ENCODE measurements around the gene USP40. TPM values are rescaled to one million over a fixed set of nuclear protein-coding genes. Genes with fewer than 3 reads are reported as not detected.

The USP40 gene
- total RNA-seq, 4 donors from 2014 or later: 10.9 to 29.2 (median 12.4) TPM

GRCh38 chr2:233503481-233503880 is 63.1 kb downstream of the USP40 start:
- ATAC-seq (no peak), DNase-seq (no peak)
- TF ChIP-seq CTCF (IDR thresholded peaks at IDR 0.05 in 4 of 5, conservative IDR thresholded peaks at IDR 0.05 in 1 of 5) (no peak), POLR2A (IDR thresholded peaks at IDR 0.05) (no peak)
- Histone ChIP-seq H3K36me3 (peaks cover 0 to 52% of the 10 kb centered on the region in 2 donors), H3K27ac (no peak overlapping the region), H3K9me3 (peaks cover 0 to 10% (median 0%) of the 10 kb centered on the region in 3 donors), H3K4me3 (no peak overlapping the region), H3K4me1 (peaks cover 0 to 5% of the 10 kb centered on the region in 2 donors), H3K27me3 (no peaks in the 10 kb centered on the region)
- in situ Hi-C loops (cut with MboI; ENCODE audit: low sequenced_read_pairs in 4 of 4): no loop called here
- intact Hi-C loops (cut with DNase I; ENCODE audit: low total_unique reads): no loop called here

- Histone ChIP-seq H3K36me3 (peaks cover 0 to 67% of the 10 kb centered on the region in 2 donors), H3K27ac (no peak overlapping the region), H3K9me3 (peaks cover 0 to 10% (median 0%) of the 10 kb centered on the region in 3 donors), H3K4me1 (peaks cover 0 to 5% of the 10 kb centered on the region in 2 donors), H3K4me3 (no peak overlapping the region), H3K27me3 (no peaks in the 10 kb centered on the region)
- no peak for TF ChIP-seq CTCF (IDR thresholded peaks at IDR 0.05 in 4 of 5, conservative IDR thresholded peaks at IDR 0.05 in 1 of 5)
- TF ChIP-seq POLR2A (IDR thresholded peaks at IDR 0.05): no peak
- ATAC-seq (no peak), DNase-seq (no peak)
- in situ Hi-C loops (cut with MboI; ENCODE audit: low sequenced_read_pairs in 4 of 4): no loop called here
- intact Hi-C loops (cut with DNase I; ENCODE audit: low total_unique reads): no loop called here
These were observed 65.1 kb downstream of the USP40 start for GRCh38 chr2:233501198-233502076.

GRCh38 chr2:233499928-233500327 is 66.7 kb downstream of the USP40 start:
- Histone ChIP-seq H3K4me3 (no peak overlapping the region), H3K9me3 (peaks cover 0 to 10% (median 0%) of the 10 kb centered on the region in 3 donors), H3K4me1 (peaks cover 0 to 5% of the 10 kb centered on the region in 2 donors), H3K27me3 (no peaks in the 10 kb centered on the region), H3K36me3 (peaks cover 0 to 83% of the 10 kb centered on the region in 2 donors), H3K27ac (no peak overlapping the region)
- DNase-seq: no peak
- ATAC-seq: no peak
- in situ Hi-C loops (cut with MboI; ENCODE audit: low sequenced_read_pairs in 4 of 4) (no loop called here), intact Hi-C loops (cut with DNase I; ENCODE audit: low total_unique reads) (no loop called here)
- no peak for TF ChIP-seq POLR2A (IDR thresholded peaks at IDR 0.05)
- no peak for TF ChIP-seq CTCF (IDR thresholded peaks at IDR 0.05 in 4 of 5, conservative IDR thresholded peaks at IDR 0.05 in 1 of 5)

GRCh38 chr2:233498126-233498525 is 68.5 kb downstream of the USP40 start:
- Histone ChIP-seq H3K4me1 (no peaks in the 10 kb centered on the region), H3K9me3 (peaks cover 0 to under 1% (median 0%) of the 10 kb centered on the region in 3 donors), H3K4me3 (no peak overlapping the region), H3K27ac (no peak overlapping the region), H3K36me3 (peaks cover 0 to 83% of the 10 kb centered on the region in 2 donors), H3K27me3 (no peaks in the 10 kb centered on the region)
- ATAC-seq: no peak
- DNase-seq: no peak
- intact Hi-C loops (cut with DNase I; ENCODE audit: low total_unique reads): no loop called here
- in situ Hi-C loops (cut with MboI; ENCODE audit: low sequenced_read_pairs in 4 of 4): no loop called here
- TF ChIP-seq POLR2A (IDR thresholded peaks at IDR 0.05): no peak

- Histone ChIP-seq H3K27me3 (no peaks in the 10 kb centered on the region), H3K36me3 (peaks cover 0 to 87% of the 10 kb centered on the region in 2 donors), H3K4me3 (no peak overlapping the region), H3K9me3 (no peaks in the 10 kb centered on the region), H3K4me1 (no peaks in the 10 kb centered on the region), H3K27ac (no peak overlapping the region)
- TF ChIP-seq CTCF (IDR thresholded peaks at IDR 0.05 in 4 of 5, conservative IDR thresholded peaks at IDR 0.05 in 1 of 5) (no peak), POLR2A (IDR thresholded peaks at IDR 0.05) (no peak)
- in situ Hi-C loops (cut with MboI; ENCODE audit: low sequenced_read_pairs in 4 of 4): no loop called here
- intact Hi-C loops (cut with DNase I; ENCODE audit: low total_unique reads): no loop called here
- ATAC-seq: no peak
- DNase-seq: no peak
These were observed 68.9 kb downstream of the USP40 start for GRCh38 chr2:233497692-233498091.
